NCI-H1930 (cell line): ENCODE data around the gene PPP1R1B.

Experiments used
- DNase-seq, 2 experiments: peaks; one replicate each; lab custom pipeline; 2025; lab: John Stamatoyannopoulos, UW

The PPP1R1B gene

GRCh38 chr17:39632153-39632941, 5.6 kb downstream of the PPP1R1B start:
- no peak for DNase-seq

GRCh38 chr17:39633570-39634183, 6.9 kb downstream of the PPP1R1B start:
- DNase-seq = no peak

- DNase-seq = peak in 1 of 2 experiments; percentile 29
Observed at GRCh38 chr17:39634384-39634871, 7.7 kb downstream of the PPP1R1B start.

- no peak for DNase-seq
Observed at GRCh38 chr17:39635614-39636176, 8.9 kb downstream of the PPP1R1B start.

- no peak for DNase-seq
Observed at GRCh38 chr17:39636587-39636926, 9.8 kb downstream of the PPP1R1B start.

GRCh38 chr17:39636927-39637736, 10.4 kb downstream of the PPP1R1B start, which contains the start of gene STARD3:
TSS of gene STARD3 (plus strand) at chr17:39637144. CDS start at chr17:39653532, 16,388 bp downstream.
- peak; percentile 59 to 75 for DNase-seq

- no peak for DNase-seq
Observed at GRCh38 chr17:39638317-39638716, 11.6 kb downstream of the PPP1R1B start.

- no peak for DNase-seq
Observed at GRCh38 chr17:39639043-39639442, 12.3 kb downstream of the PPP1R1B start.

GRCh38 chr17:39639566-39640458, 13.1 kb downstream of the PPP1R1B start:
- no peak for DNase-seq

- no peak for DNase-seq
Observed at GRCh38 chr17:39640591-39641031, 13.9 kb downstream of the PPP1R1B start.

GRCh38 chr17:39641097-39641496, 14.3 kb downstream of the PPP1R1B start:
- no peak for DNase-seq

- DNase-seq = no peak
Observed at GRCh38 chr17:39641883-39642282, 15.1 kb downstream of the PPP1R1B start.

GRCh38 chr17:39642291-39643074, 15.7 kb downstream of the PPP1R1B start:
- DNase-seq = no peak

GRCh38 chr17:39643271-39643670, 16.5 kb downstream of the PPP1R1B start:
- DNase-seq = no peak

- DNase-seq = no peak
Observed at GRCh38 chr17:39647256-39647655, 20.5 kb downstream of the PPP1R1B start.

GRCh38 chr17:39648616-39649366, 22.0 kb downstream of the PPP1R1B start:
- no peak for DNase-seq

- no peak for DNase-seq
Observed at GRCh38 chr17:39650121-39650579, 23.4 kb downstream of the PPP1R1B start.

- no peak for DNase-seq
Observed at GRCh38 chr17:39651923-39652586, 25.3 kb downstream of the PPP1R1B start.
